D721Med (cell line): ENCODE results near the gene BAIAP2L1.

Experiments used
- DNase-seq: peaks from one replicate; pipeline ENCODE4 v3.0.0; 2011; ENCODE audit warnings: low spot score; ENCODE audit not compliant: insufficient read length
- FAIRE-seq: peaks from 2 replicates; lab custom pipeline; 2011; peaks lifted over from hg19 to GRCh38; lab: Jason Lieb, UNC
- TF ChIP-seq, protein P1 (sequence below): IDR thresholded peaks from 2 replicates; pipeline ENCODE4 v1.5.1; 2012; ENCODE audit warnings: mild to moderate bottlenecking, control low read depth; ENCODE audit not compliant: insufficient read depth; ENCODE audit errors: missing control alignments

The BAIAP2L1 gene

GRCh38 chr7:98257701-98258100 lies 143.2 kb downstream of the BAIAP2L1 start:
- TF ChIP-seq, protein P1, sequence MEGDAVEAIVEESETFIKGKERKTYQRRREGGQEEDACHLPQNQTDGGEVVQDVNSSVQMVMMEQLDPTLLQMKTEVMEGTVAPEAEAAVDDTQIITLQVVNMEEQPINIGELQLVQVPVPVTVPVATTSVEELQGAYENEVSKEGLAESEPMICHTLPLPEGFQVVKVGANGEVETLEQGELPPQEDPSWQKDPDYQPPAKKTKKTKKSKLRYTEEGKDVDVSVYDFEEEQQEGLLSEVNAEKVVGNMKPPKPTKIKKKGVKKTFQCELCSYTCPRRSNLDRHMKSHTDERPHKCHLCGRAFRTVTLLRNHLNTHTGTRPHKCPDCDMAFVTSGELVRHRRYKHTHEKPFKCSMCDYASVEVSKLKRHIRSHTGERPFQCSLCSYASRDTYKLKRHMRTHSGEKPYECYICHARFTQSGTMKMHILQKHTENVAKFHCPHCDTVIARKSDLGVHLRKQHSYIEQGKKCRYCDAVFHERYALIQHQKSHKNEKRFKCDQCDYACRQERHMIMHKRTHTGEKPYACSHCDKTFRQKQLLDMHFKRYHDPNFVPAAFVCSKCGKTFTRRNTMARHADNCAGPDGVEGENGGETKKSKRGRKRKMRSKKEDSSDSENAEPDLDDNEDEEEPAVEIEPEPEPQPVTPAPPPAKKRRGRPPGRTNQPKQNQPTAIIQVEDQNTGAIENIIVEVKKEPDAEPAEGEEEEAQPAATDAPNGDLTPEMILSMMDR: no peak
- DNase-seq: no peak
- no peak for FAIRE-seq

DNA sequence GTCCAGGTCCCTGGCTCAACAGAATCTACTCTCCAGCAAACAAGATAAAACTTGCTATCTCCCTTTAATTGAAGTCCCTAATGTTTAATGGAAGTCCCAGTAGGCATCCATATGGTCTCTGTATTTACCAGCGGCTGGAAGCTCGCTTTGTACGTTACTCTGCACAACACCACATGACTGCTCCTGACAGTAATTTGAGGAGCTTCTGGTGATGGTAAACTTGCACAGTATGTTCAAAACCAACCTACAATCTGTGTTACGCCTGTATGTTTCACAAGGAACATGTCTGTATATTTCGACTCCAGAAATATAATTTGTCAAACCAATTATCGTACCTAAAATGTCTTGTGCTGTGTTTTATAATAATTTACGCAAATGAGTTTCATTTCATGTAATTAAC lies 144.5 kb downstream of the BAIAP2L1 start:
- FAIRE-seq (no peak), DNase-seq (no peak)
- TF ChIP-seq, protein P1: no peak

- DNase-seq (no peak), FAIRE-seq (no peak)
- TF ChIP-seq, protein P1: no peak
Measured at GRCh38 chr7:98254951-98255610, 145.8 kb downstream of the BAIAP2L1 start.

- DNase-seq (no peak), FAIRE-seq (no peak)
- TF ChIP-seq, protein P1: no peak
Measured at GRCh38 chr7:98254516-98254915, 146.4 kb downstream of the BAIAP2L1 start.

- FAIRE-seq: no peak
- DNase-seq: no peak
- TF ChIP-seq, protein P1: no peak
Measured at GRCh38 chr7:98252425-98253054, 148.3 kb downstream of the BAIAP2L1 start.

- TF ChIP-seq, protein P1: no peak
- DNase-seq (peak; percentile 100), FAIRE-seq (no peak)
Measured at GRCh38 chr7:98251601-98252424, 149.1 kb downstream of the BAIAP2L1 start, which contains the start of gene TECPR1. TECPR1 (minus strand) TSS chr7:98252232; CDS start chr7:98246146, 6,086 bp downstream.

- no peak for DNase-seq
- FAIRE-seq: no peak
- TF ChIP-seq, protein P1: no peak
Measured at GRCh38 chr7:98251231-98251600, 149.7 kb downstream of the BAIAP2L1 start.
